ENCODE measurements around the gene SMCO2. TPM values are rescaled to one million over a fixed set of nuclear protein-coding genes. Genes with fewer than 3 reads are reported as not detected.

SMCO2 gene
- polyA plus RNA-seq, 1 donor from 2014 or later: not detected

GRCh38 chr12:27467641-27468040 lies 21.1 kb downstream of the SMCO2 start:
- H3K9me3 Mint-ChIP-seq: peaks cover 0 to 4% (median 0%) of the 10 kb centered on the region in 3 donors
- peaks cover 1% of the 10 kb centered on the region for H3K27me3 Mint-ChIP-seq
- no peak overlapping the region for H3K27ac Mint-ChIP-seq
- peaks cover 0 to 1% (median 1%) of the 10 kb centered on the region in 3 donors for H3K4me1 Mint-ChIP-seq
- no peak overlapping the region for H3K4me3 Mint-ChIP-seq
- H3K36me3 Mint-ChIP-seq: peaks cover 8% of the 10 kb centered on the region

- Mint-ChIP-seq H3K27me3 (no peaks in the 10 kb centered on the region), H3K27ac (no peak overlapping the region), H3K36me3 (peaks cover 8% of the 10 kb centered on the region), H3K4me1 (peaks cover 0 to 1% (median 1%) of the 10 kb centered on the region in 3 donors), H3K4me3 (no peak overlapping the region), H3K9me3 (peaks cover 0 to 4% (median 0%) of the 10 kb centered on the region in 3 donors)
These were observed 21.7 kb downstream of the SMCO2 start for GRCh38 chr12:27468241-27468640.

GRCh38 chr12:27469176-27469736 lies 22.7 kb downstream of the SMCO2 start:
- no peaks in the 10 kb centered on the region for H3K27me3 Mint-ChIP-seq
- peaks cover 0 to 1% (median 1%) of the 10 kb centered on the region in 3 donors for H3K4me1 Mint-ChIP-seq
- H3K9me3 Mint-ChIP-seq: no peaks in the 10 kb centered on the region
- no peak overlapping the region for H3K4me3 Mint-ChIP-seq
- no peak overlapping the region for H3K27ac Mint-ChIP-seq
- H3K36me3 Mint-ChIP-seq: peaks cover 8% of the 10 kb centered on the region

- no peak overlapping the region for H3K4me3 Mint-ChIP-seq
- H3K27ac Mint-ChIP-seq: no peak overlapping the region
- peaks cover 0 to 1% (median 1%) of the 10 kb centered on the region in 3 donors for H3K4me1 Mint-ChIP-seq
- H3K36me3 Mint-ChIP-seq: peaks cover 10% of the 10 kb centered on the region
- H3K9me3 Mint-ChIP-seq: peaks cover 4 to 23% (median 19%) of the 10 kb centered on the region in 3 donors
- H3K27me3 Mint-ChIP-seq: no peaks in the 10 kb centered on the region
These were observed 26.1 kb downstream of the SMCO2 start for GRCh38 chr12:27472604-27473003.

GRCh38 chr12:27474344-27474743 lies 27.8 kb downstream of the SMCO2 start:
- Mint-ChIP-seq H3K36me3 (peaks cover 9% of the 10 kb centered on the region), H3K27me3 (no peaks in the 10 kb centered on the region), H3K9me3 (peaks cover 4 to 27% (median 25%) of the 10 kb centered on the region in 3 donors), H3K4me1 (peaks cover 0 to 1% (median under 1%) of the 10 kb centered on the region in 3 donors), H3K4me3 (no peak overlapping the region), H3K27ac (no peak overlapping the region)

- Mint-ChIP-seq H3K27me3 (no peaks in the 10 kb centered on the region), H3K9me3 (peaks cover 4 to 27% (median 25%) of the 10 kb centered on the region in 3 donors), H3K27ac (no peak overlapping the region), H3K4me3 (no peak overlapping the region), H3K36me3 (peaks cover 8% of the 10 kb centered on the region), H3K4me1 (no peaks in the 10 kb centered on the region)
These were observed 30.5 kb downstream of the SMCO2 start for GRCh38 chr12:27477049-27477448.

GRCh38 chr12:27478949-27479348 lies 32.4 kb downstream of the SMCO2 start:
- Mint-ChIP-seq H3K27me3 (no peaks in the 10 kb centered on the region), H3K4me3 (no peak overlapping the region), H3K9me3 (peaks cover 4 to 27% (median 25%) of the 10 kb centered on the region in 3 donors), H3K4me1 (no peaks in the 10 kb centered on the region), H3K27ac (no peak overlapping the region), H3K36me3 (peaks cover 4% of the 10 kb centered on the region)

- peaks cover 4% of the 10 kb centered on the region for H3K36me3 Mint-ChIP-seq
- H3K9me3 Mint-ChIP-seq: peaks cover 4 to 27% (median 25%) of the 10 kb centered on the region in 3 donors
- peak overlapping the region in 1 of 3 donors; percentile 27 for H3K27ac Mint-ChIP-seq
- H3K4me1 Mint-ChIP-seq: no peaks in the 10 kb centered on the region
- no peak overlapping the region for H3K4me3 Mint-ChIP-seq
- H3K27me3 Mint-ChIP-seq: no peaks in the 10 kb centered on the region
These were observed 33.5 kb downstream of the SMCO2 start for GRCh38 chr12:27480016-27480415.

GRCh38 chr12:27486961-27487360 lies 40.4 kb downstream of the SMCO2 start:
- Mint-ChIP-seq H3K9me3 (peaks cover 0 to 5% (median 2%) of the 10 kb centered on the region in 3 donors), H3K27me3 (peaks cover 9% of the 10 kb centered on the region), H3K27ac (no peak overlapping the region), H3K36me3 (no peaks in the 10 kb centered on the region), H3K4me1 (no peaks in the 10 kb centered on the region), H3K4me3 (no peak overlapping the region)

GRCh38 chr12:27488479-27488878 lies 41.9 kb downstream of the SMCO2 start:
- no peak overlapping the region for H3K4me3 Mint-ChIP-seq
- H3K27ac Mint-ChIP-seq: no peak overlapping the region
- peaks cover 0 to 5% (median 2%) of the 10 kb centered on the region in 3 donors for H3K9me3 Mint-ChIP-seq
- no peaks in the 10 kb centered on the region for H3K36me3 Mint-ChIP-seq
- H3K4me1 Mint-ChIP-seq: no peaks in the 10 kb centered on the region
- H3K27me3 Mint-ChIP-seq: peaks cover 9% of the 10 kb centered on the region

- Mint-ChIP-seq H3K9me3 (peaks cover 0 to 5% (median 2%) of the 10 kb centered on the region in 3 donors), H3K36me3 (no peaks in the 10 kb centered on the region), H3K27ac (no peak overlapping the region), H3K4me3 (no peak overlapping the region), H3K4me1 (no peaks in the 10 kb centered on the region), H3K27me3 (peaks cover 9% of the 10 kb centered on the region)
These were observed 44.7 kb downstream of the SMCO2 start for GRCh38 chr12:27491226-27491625.

- Mint-ChIP-seq H3K36me3 (no peaks in the 10 kb centered on the region), H3K9me3 (peaks cover 0 to 3% (median 2%) of the 10 kb centered on the region in 3 donors), H3K27ac (no peak overlapping the region), H3K27me3 (peaks cover 11% of the 10 kb centered on the region), H3K4me1 (no peaks in the 10 kb centered on the region), H3K4me3 (no peak overlapping the region)
These were observed 46.9 kb downstream of the SMCO2 start for GRCh38 chr12:27493260-27493940.

GRCh38 chr12:27497446-27497845 lies 50.9 kb downstream of the SMCO2 start:
- H3K4me1 Mint-ChIP-seq: no peaks in the 10 kb centered on the region
- peaks cover 3% of the 10 kb centered on the region for H3K27me3 Mint-ChIP-seq
- H3K9me3 Mint-ChIP-seq: no peaks in the 10 kb centered on the region
- H3K27ac Mint-ChIP-seq: no peak overlapping the region
- no peak overlapping the region for H3K4me3 Mint-ChIP-seq
- no peaks in the 10 kb centered on the region for H3K36me3 Mint-ChIP-seq

GRCh38 chr12:27498149-27498548 lies 51.6 kb downstream of the SMCO2 start:
- no peak overlapping the region for H3K27ac Mint-ChIP-seq
- H3K4me1 Mint-ChIP-seq: no peaks in the 10 kb centered on the region
- peaks cover 3% of the 10 kb centered on the region for H3K27me3 Mint-ChIP-seq
- no peaks in the 10 kb centered on the region for H3K36me3 Mint-ChIP-seq
- H3K9me3 Mint-ChIP-seq: no peaks in the 10 kb centered on the region
- no peak overlapping the region for H3K4me3 Mint-ChIP-seq

GRCh38 chr12:27498761-27499160 lies 52.2 kb downstream of the SMCO2 start:
- Mint-ChIP-seq H3K4me1 (no peaks in the 10 kb centered on the region), H3K27me3 (peaks cover 3% of the 10 kb centered on the region)

GRCh38 chr12:27499377-27499776 lies 52.8 kb downstream of the SMCO2 start:
- peaks cover 3% of the 10 kb centered on the region for H3K27me3 Mint-ChIP-seq
- no peak overlapping the region for H3K27ac Mint-ChIP-seq
- no peaks in the 10 kb centered on the region for H3K4me1 Mint-ChIP-seq

More at GRCh38 chr12:27498761-27499160, 52.2 kb downstream of the SMCO2 start:
- H3K36me3 Mint-ChIP-seq: no peaks in the 10 kb centered on the region
- no peak overlapping the region for H3K4me3 Mint-ChIP-seq
- H3K9me3 Mint-ChIP-seq: no peaks in the 10 kb centered on the region
- H3K27ac Mint-ChIP-seq: no peak overlapping the region

More at GRCh38 chr12:27499377-27499776, 52.8 kb downstream of the SMCO2 start:
- H3K36me3 Mint-ChIP-seq: no peaks in the 10 kb centered on the region
- H3K9me3 Mint-ChIP-seq: no peaks in the 10 kb centered on the region
- H3K4me3 Mint-ChIP-seq: no peak overlapping the region
